H9 (cell line): ENCODE data around the gene MARK2. TPM values are rescaled to one million over a fixed set of nuclear protein-coding genes. Genes with fewer than 3 reads are reported as not detected.

Source experiments
- DNase-seq: peaks from one replicate; pipeline ENCODE4 v3.0.0-alpha.2; 2017
- H2AFZ ChIP-seq: one replicate; pipeline ENCODE4 v1.6.1; 2013; ENCODE audit warnings: mild to moderate bottlenecking, low read length, control low read depth, moderate library complexity
- H2AK5ac ChIP-seq: 2 replicates; pipeline ENCODE4 v1.6.1; 2013; ENCODE audit warnings: low read length, control low read depth, mixed read lengths; ENCODE audit not compliant: insufficient read length
- H2BK120ac ChIP-seq: one replicate; pipeline ENCODE4 v1.6.1; 2013; ENCODE audit warnings: low read depth, mild to moderate bottlenecking, low read length, control low read depth, inconsistent platforms; ENCODE audit not compliant: poor library complexity, severe bottlenecking
- H2BK12ac ChIP-seq: 2 replicates; pipeline ENCODE4 v1.6.1; 2013; ENCODE audit warnings: low read length, control low read depth, mixed read lengths, low read depth; ENCODE audit not compliant: insufficient read length
- H2BK15ac ChIP-seq: 2 replicates; pipeline ENCODE4 v1.6.1; 2013; ENCODE audit warnings: low read depth, low read length, control low read depth
- H2BK20ac ChIP-seq: one replicate; pipeline ENCODE4 v1.6.1; 2013; ENCODE audit warnings: low read depth, mild to moderate bottlenecking, low read length, control low read depth, inconsistent platforms; ENCODE audit not compliant: poor library complexity, severe bottlenecking
- H2BK5ac ChIP-seq: 2 replicates; pipeline ENCODE4 v1.6.1; 2013; ENCODE audit warnings: low read length, control low read depth, mixed read lengths; ENCODE audit not compliant: insufficient read length
- H3K14ac ChIP-seq: 2 replicates; pipeline ENCODE4 v1.6.1; 2013; ENCODE audit warnings: low read length, control low read depth; ENCODE audit not compliant: insufficient read depth
- H3K18ac ChIP-seq: 2 replicates; pipeline ENCODE4 v1.6.1; 2013; ENCODE audit warnings: low read depth, mild to moderate bottlenecking, mixed read lengths, low read length, control low read depth; ENCODE audit not compliant: insufficient read length
- H3K23ac ChIP-seq: 2 replicates; pipeline ENCODE4 v1.6.1; 2013; ENCODE audit warnings: low read length, control low read depth, mixed read lengths, low read depth; ENCODE audit not compliant: insufficient read length
- H3K23me2 ChIP-seq: 2 replicates; pipeline ENCODE4 v1.6.1; 2013; ENCODE audit warnings: low read depth, mild to moderate bottlenecking, mixed read lengths, low read length, control low read depth; ENCODE audit not compliant: insufficient read length, poor library complexity, severe bottlenecking
- H3K27ac ChIP-seq: 2 replicates; pipeline ENCODE4 v1.5.1; 2013; ENCODE audit warnings: low read length, control low read depth, mixed read lengths, low read depth; ENCODE audit not compliant: insufficient read length
- H3K27me3 ChIP-seq: 2 replicates; pipeline ENCODE4 v1.6.1; 2013; ENCODE audit warnings: low read length, control low read depth, inconsistent platforms; ENCODE audit not compliant: insufficient read depth
- H3K4ac ChIP-seq: 2 replicates; pipeline ENCODE4 v1.6.1; 2013; ENCODE audit warnings: low read depth, mild to moderate bottlenecking, control low read depth, inconsistent platforms, low read length, moderate library complexity
- H3K4me1 ChIP-seq: 2 replicates; pipeline ENCODE4 v1.6.1; 2013; ENCODE audit warnings: low read length, control low read depth, inconsistent platforms; ENCODE audit not compliant: insufficient read depth
- H3K4me2 ChIP-seq: 2 replicates; pipeline ENCODE4 v1.6.1; 2013; ENCODE audit warnings: low read length, control low read depth, mixed read lengths; ENCODE audit not compliant: insufficient read length, insufficient read depth
- H3K56ac ChIP-seq: 2 replicates; pipeline ENCODE4 v1.6.1; 2013; ENCODE audit warnings: low read depth, mild to moderate bottlenecking, mixed read lengths, low read length, control low read depth; ENCODE audit not compliant: insufficient read length
- H3K79me1 ChIP-seq: 2 replicates; pipeline ENCODE4 v1.6.1; 2013; ENCODE audit warnings: low read depth, mild to moderate bottlenecking, moderate library complexity, low read length, control low read depth, inconsistent platforms; ENCODE audit not compliant: insufficient read depth, poor library complexity, severe bottlenecking
- H3K79me2 ChIP-seq: 2 replicates; pipeline ENCODE4 v1.6.1; 2013; ENCODE audit warnings: low read length, control low read depth, inconsistent platforms; ENCODE audit not compliant: insufficient read depth
- H3K9ac ChIP-seq: 2 replicates; pipeline ENCODE4 v1.6.1; 2013; ENCODE audit warnings: low read length, control low read depth, mixed read lengths; ENCODE audit not compliant: insufficient read length; ENCODE audit errors: extremely low read depth
- H3K9me3 ChIP-seq: one replicate; pipeline ENCODE4 v1.6.1; 2013; ENCODE audit warnings: low read depth, low read length, inconsistent platforms; ENCODE audit not compliant: control insufficient read depth
- H3T11ph ChIP-seq: one replicate; pipeline ENCODE4 v1.6.1; 2013; ENCODE audit warnings: mild to moderate bottlenecking, low read length, control low read depth, inconsistent platforms
- H4K20me1 ChIP-seq: one replicate; pipeline ENCODE4 v1.6.1; 2013; ENCODE audit not compliant: control insufficient read depth, insufficient read length, insufficient read depth
- H4K5ac ChIP-seq: 2 replicates; pipeline ENCODE4 v1.6.1; 2013; ENCODE audit warnings: low read depth, mild to moderate bottlenecking, mixed read lengths, low read length, control low read depth; ENCODE audit not compliant: insufficient read length
- H4K8ac ChIP-seq: replicated peaks from 2 replicates; pipeline ENCODE4 v1.6.1; 2013; ENCODE audit warnings: low read length, control low read depth, mixed read lengths, low read depth; ENCODE audit not compliant: insufficient read length
- H4K91ac ChIP-seq: 2 replicates; pipeline ENCODE4 v1.6.1; 2013; ENCODE audit warnings: low read depth, mild to moderate bottlenecking, moderate library complexity, mixed read lengths, low read length, control low read depth; ENCODE audit not compliant: insufficient read length
- H3K27ac Mint-ChIP-seq, 3 experiments: 2 replicates in 2 of 3; 3 replicates in 1 of 3; pipeline ENCODE4 v1.8.0; 2020 to 2021; ENCODE audit warnings: mixed read lengths in 3 of 3, mild to moderate bottlenecking in 1 of 3, moderate library complexity in 1 of 3
- H3K27me3 Mint-ChIP-seq: 2 replicates; pipeline ENCODE4 v1.8.0; 2021; ENCODE audit warnings: low read depth, mild to moderate bottlenecking, moderate library complexity, mixed read lengths
- H3K36me3 Mint-ChIP-seq, 3 experiments: 2 replicates in 2 of 3; 3 replicates in 1 of 3; pipeline ENCODE4 v1.8.0; 2020 to 2021; ENCODE audit warnings: low read depth in 3 of 3, mixed read lengths in 3 of 3; ENCODE audit not compliant: insufficient read depth in 1 of 3
- H3K4me1 Mint-ChIP-seq, 2 experiments: 2 replicates each; pipeline ENCODE4 v1.8.0; 2020; ENCODE audit warnings: mixed read lengths in 2 of 2
- H3K4me3 Mint-ChIP-seq, 2 experiments: 2 replicates in 1 of 2; 3 replicates in 1 of 2; pipeline ENCODE4 v1.8.0; 2020 to 2021; ENCODE audit warnings: mild to moderate bottlenecking in 2 of 2, mixed read lengths in 2 of 2, moderate library complexity in 1 of 2
- H3K9me3 Mint-ChIP-seq, 2 experiments: 2 replicates in 1 of 2; 3 replicates in 1 of 2; pipeline ENCODE4 v1.8.0; 2020; ENCODE audit warnings: mild to moderate bottlenecking in 2 of 2, mixed read lengths in 2 of 2, moderate library complexity in 1 of 2
- CTCF ChIP-seq: fragments of 200-600 bp; sonication (generic); conservative IDR thresholded peaks from 3 replicates; pipeline ENCODE4 v1.8.0; 2021; ENCODE audit warnings: antibody characterized with exemption, mild to moderate bottlenecking
- WGBS: extraction: QIAGEN DNeasy Blood & Tissue Kit; methylation state at CpG from one replicate; pipeline ENCODE4 v1.1.7; 2013; ENCODE audit warnings: missing lambda C conversion rate, low lambda C conversion rate, mixed read lengths; ENCODE audit not compliant: insufficient read length; ENCODE audit errors: extremely low coverage; 5-methylcytosine and 5-hydroxymethylcytosine counted together
- total RNA-seq: library from RNA; stranded (reverse); gene quantifications from 2 replicates; pipeline ENCODE4 v1.2.1, GENCODE V29; 2021

MARK2 gene
- total RNA-seq, 1 experiment from 2014 or later = 45.7 TPM

- Histone ChIP-seq H4K91ac (no peak overlapping the region), H4K5ac (no peak overlapping the region), H2BK15ac (no peak overlapping the region), H3K14ac (peak overlapping the region; percentile 91), H3K9me3 (no peaks in the 10 kb centered on the region), H3K23me2 (peaks cover 33% of the 10 kb centered on the region), H3K56ac (no peak overlapping the region), H3K23ac (no peak overlapping the region), H3K9ac (peak overlapping the region; percentile 56), H3K79me2 (peaks cover 5% of the 10 kb centered on the region; the same call in 1 of the 2 replicates), H3K4me1 (peaks cover under 1% of the 10 kb centered on the region; the same call in 1 of the 2 replicates), H3K4ac (no peak overlapping the region; the same call in 1 of the 2 replicates), H3T11ph (no peak overlapping the region), H2BK20ac (no peak overlapping the region), H2AFZ (no peak overlapping the region), H2AK5ac (no peak overlapping the region), H4K20me1 (no peaks in the 10 kb centered on the region), H3K27ac (no peak overlapping the region), H4K8ac (no peak overlapping the region), H2BK12ac (no peak overlapping the region), H3K79me1 (no peaks in the 10 kb centered on the region), H3K18ac (peak overlapping the region; percentile 90), H2BK120ac (no peak overlapping the region), H2BK5ac (no peak overlapping the region), H3K27me3 (no peaks in the 10 kb centered on the region), H3K4me2 (peak overlapping the region; percentile 85)
- Mint-ChIP-seq H3K27me3 (no peaks in the 10 kb centered on the region; the same call in 1 of the 2 replicates), H3K27ac (peak overlapping the region; percentile 89 to 99 (median 97); a peak in 6 of 7 replicates), H3K36me3 (peaks cover 16 to 32% (median 27%) of the 10 kb centered on the region in 3 experiments; a peak in 6 of 7 replicates), H3K9me3 (no peaks in the 10 kb centered on the region), H3K4me1 (peaks cover 32 to 34% of the 10 kb centered on the region in 2 experiments), H3K4me3 (peak overlapping the region; percentile 92 to 96)
- no CpG with 5 or more reads among the region's 56 CpGs for WGBS
- DNase-seq = peak; percentile 92
- peak; percentile 87 for TF ChIP-seq CTCF
Observed at GRCh38 chr11:63915961-63916836, 77.3 kb downstream of the MARK2 start.
